ENCODE data around the gene CD99L2.

DNA sequence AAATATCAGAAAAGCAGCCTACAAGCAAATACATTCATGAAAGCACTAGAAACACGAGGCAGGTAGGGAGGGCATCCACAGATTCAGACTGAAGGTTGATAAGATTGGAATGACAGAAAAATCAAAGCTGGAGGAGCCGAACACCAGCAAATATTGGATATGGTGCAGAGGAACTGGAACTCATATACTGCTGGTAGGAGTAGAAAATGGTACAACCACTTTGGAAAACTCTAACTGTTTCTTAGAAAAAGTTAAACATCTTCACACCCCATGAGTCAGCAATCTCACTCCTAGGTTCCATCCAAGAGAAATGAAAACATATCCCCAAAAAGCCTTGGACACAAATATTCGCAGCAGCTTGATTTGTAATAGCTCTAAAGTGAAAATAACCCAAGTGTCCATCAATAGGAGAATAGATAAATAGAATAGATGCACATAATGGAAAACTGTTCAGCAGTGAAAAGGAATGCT is 27.1 kb downstream of the CD99L2 start:
- no peak for TF ChIP-seq CTCF (IDR thresholded peaks at IDR 0.05)
- no peak for TF ChIP-seq POLR2A (IDR thresholded peaks at IDR 0.05)

All from tibial nerve (tissue), 3 donors.